ENCODE measurements around the gene CD99.
A peak's percentile ranks its signal among the peaks of the same experiment; 100 is the strongest.

CD99 gene

GRCh38 chrX:2710041-2710840 lies 19.1 kb downstream of the CD99 start:
- Histone ChIP-seq H3K36me3 (ENCODE audit: insufficient read depth, insufficient read length, low read length) (peaks cover 41% of the 10 kb centered on the region), H3K4me3 (ENCODE audit: insufficient read length, low read depth) (no peak overlapping the region), H3K9me3 (ENCODE audit: insufficient read depth, low read length) (peaks cover 8% of the 10 kb centered on the region; the same call in 1 of the 2 replicates), H3K9ac (ENCODE audit: insufficient read length, low read depth) (no peak overlapping the region), H3K27me3 (ENCODE audit: insufficient read depth, insufficient read length) (no peaks in the 10 kb centered on the region), H3K4me1 (ENCODE audit: insufficient read depth, insufficient read length) (peaks cover 10% of the 10 kb centered on the region)
- DNase-seq (ENCODE audit: low read depth, low spot score) = peak; percentile 51
- TF ChIP-seq SUZ12 (IDR thresholded peaks at IDR 0.05; ENCODE audit: extremely low read depth, insufficient read depth, insufficient read length) = no peak
- no peak for TF ChIP-seq ZNF274 (IDR thresholded peaks at IDR 0.05; ENCODE audit: low read depth, low read length)
- no peak for TF ChIP-seq YY1 (IDR thresholded peaks at IDR 0.05; ENCODE audit: insufficient read depth, insufficient read length)

- Histone ChIP-seq H3K9ac (ENCODE audit: insufficient read length, low read depth) (no peak overlapping the region), H3K36me3 (ENCODE audit: insufficient read depth, insufficient read length, low read length) (peaks cover 51% of the 10 kb centered on the region), H3K4me3 (ENCODE audit: insufficient read length, low read depth) (no peak overlapping the region), H3K27me3 (ENCODE audit: insufficient read depth, insufficient read length) (no peaks in the 10 kb centered on the region), H3K9me3 (ENCODE audit: insufficient read depth, low read length) (peaks cover 8% of the 10 kb centered on the region; the same call in 1 of the 2 replicates), H3K4me1 (ENCODE audit: insufficient read depth, insufficient read length) (peaks cover 10% of the 10 kb centered on the region)
- no peak for DNase-seq (ENCODE audit: low read depth, low spot score)
- TF ChIP-seq YY1 (IDR thresholded peaks at IDR 0.05; ENCODE audit: insufficient read depth, insufficient read length) = no peak
- TF ChIP-seq SUZ12 (IDR thresholded peaks at IDR 0.05; ENCODE audit: extremely low read depth, insufficient read depth, insufficient read length) = no peak
- TF ChIP-seq ZNF274 (IDR thresholded peaks at IDR 0.05; ENCODE audit: low read depth, low read length) = no peak
Observed at GRCh38 chrX:2711441-2711840, 20.3 kb downstream of the CD99 start.

GRCh38 chrX:2712428-2712827 lies 21.3 kb downstream of the CD99 start:
- no peak for DNase-seq (ENCODE audit: low read depth, low spot score)
- Histone ChIP-seq H3K36me3 (ENCODE audit: insufficient read depth, insufficient read length, low read length) (peaks cover 61% of the 10 kb centered on the region), H3K9ac (ENCODE audit: insufficient read length, low read depth) (no peak overlapping the region), H3K4me1 (ENCODE audit: insufficient read depth, insufficient read length) (peaks cover 9% of the 10 kb centered on the region), H3K4me3 (ENCODE audit: insufficient read length, low read depth) (no peak overlapping the region), H3K9me3 (ENCODE audit: insufficient read depth, low read length) (peaks cover 8% of the 10 kb centered on the region; the same call in 1 of the 2 replicates), H3K27me3 (ENCODE audit: insufficient read depth, insufficient read length) (no peaks in the 10 kb centered on the region)
- TF ChIP-seq ZNF274 (IDR thresholded peaks at IDR 0.05; ENCODE audit: low read depth, low read length) (no peak), SUZ12 (IDR thresholded peaks at IDR 0.05; ENCODE audit: extremely low read depth, insufficient read depth, insufficient read length) (no peak), YY1 (IDR thresholded peaks at IDR 0.05; ENCODE audit: insufficient read depth, insufficient read length) (no peak)

GRCh38 chrX:2712890-2713840 lies 22.1 kb downstream of the CD99 start:
- peaks cover 8% of the 10 kb centered on the region; the same call in 1 of the 2 replicates for H3K9me3 ChIP-seq (ENCODE audit: insufficient read depth, low read length)
- H3K4me1 ChIP-seq (ENCODE audit: insufficient read depth, insufficient read length) = peaks cover 2% of the 10 kb centered on the region
- no peak overlapping the region for H3K9ac ChIP-seq (ENCODE audit: insufficient read length, low read depth)
- DNase-seq (ENCODE audit: low read depth, low spot score) = no peak
- no peak overlapping the region for H3K4me3 ChIP-seq (ENCODE audit: insufficient read length, low read depth)
- no peaks in the 10 kb centered on the region for H3K27me3 ChIP-seq (ENCODE audit: insufficient read depth, insufficient read length)
- peaks cover 68% of the 10 kb centered on the region for H3K36me3 ChIP-seq (ENCODE audit: insufficient read depth, insufficient read length, low read length)
- TF ChIP-seq YY1 (IDR thresholded peaks at IDR 0.05; ENCODE audit: insufficient read depth, insufficient read length) (no peak), SUZ12 (IDR thresholded peaks at IDR 0.05; ENCODE audit: extremely low read depth, insufficient read depth, insufficient read length) (no peak), ZNF274 (IDR thresholded peaks at IDR 0.05; ENCODE audit: low read depth, low read length) (no peak)

- DNase-seq (ENCODE audit: low read depth, low spot score) = no peak
- Histone ChIP-seq H3K4me1 (ENCODE audit: insufficient read depth, insufficient read length) (no peaks in the 10 kb centered on the region), H3K36me3 (ENCODE audit: insufficient read depth, insufficient read length, low read length) (peaks cover 71% of the 10 kb centered on the region), H3K4me3 (ENCODE audit: insufficient read length, low read depth) (no peak overlapping the region), H3K9me3 (ENCODE audit: insufficient read depth, low read length) (peaks cover 8% of the 10 kb centered on the region; the same call in 1 of the 2 replicates), H3K9ac (ENCODE audit: insufficient read length, low read depth) (no peak overlapping the region), H3K27me3 (ENCODE audit: insufficient read depth, insufficient read length) (no peaks in the 10 kb centered on the region)
- TF ChIP-seq ZNF274 (IDR thresholded peaks at IDR 0.05; ENCODE audit: low read depth, low read length) (no peak), SUZ12 (IDR thresholded peaks at IDR 0.05; ENCODE audit: extremely low read depth, insufficient read depth, insufficient read length) (no peak), YY1 (IDR thresholded peaks at IDR 0.05; ENCODE audit: insufficient read depth, insufficient read length) (no peak)
Observed at GRCh38 chrX:2714551-2714950, 23.5 kb downstream of the CD99 start.

- Histone ChIP-seq H3K4me3 (ENCODE audit: insufficient read length, low read depth) (no peak overlapping the region), H3K27me3 (ENCODE audit: insufficient read depth, insufficient read length) (no peaks in the 10 kb centered on the region), H3K9me3 (ENCODE audit: insufficient read depth, low read length) (peaks cover 8% of the 10 kb centered on the region; the same call in 1 of the 2 replicates), H3K9ac (ENCODE audit: insufficient read length, low read depth) (no peak overlapping the region), H3K36me3 (ENCODE audit: insufficient read depth, insufficient read length, low read length) (peaks cover 77% of the 10 kb centered on the region), H3K4me1 (ENCODE audit: insufficient read depth, insufficient read length) (no peaks in the 10 kb centered on the region)
- TF ChIP-seq ZNF274 (IDR thresholded peaks at IDR 0.05; ENCODE audit: low read depth, low read length) = no peak
- no peak for TF ChIP-seq YY1 (IDR thresholded peaks at IDR 0.05; ENCODE audit: insufficient read depth, insufficient read length)
- no peak for TF ChIP-seq SUZ12 (IDR thresholded peaks at IDR 0.05; ENCODE audit: extremely low read depth, insufficient read depth, insufficient read length)
- DNase-seq (ENCODE audit: low read depth, low spot score) = no peak
Observed at GRCh38 chrX:2715066-2715600, 24.0 kb downstream of the CD99 start.
